HG03439 (cell line): ENCODE data around the gene ANTKMT.

ENCODE experiments used
- ATAC-seq: cut with Tn5 transposase; IDR thresholded peaks from one replicate; pipeline ENCODE4 v1.9.1; 2021; ENCODE audit warnings: mild to moderate bottlenecking, moderate library complexity; ENCODE audit not compliant: unreplicated experiment

ANTKMT gene

GRCh38 chr16:720990-721764, at the start of gene ANTKMT:
TSS of gene ANTKMT (plus strand) at chr16:721146. CDS start at chr16:721275, 129 bp downstream.
- peak; percentile 53 for ATAC-seq

- ATAC-seq: no peak
Measured at GRCh38 chr16:671353-672131, 49.4 kb upstream of the ANTKMT start.

- ATAC-seq: no peak
Measured at GRCh38 chr16:672371-672770, 48.6 kb upstream of the ANTKMT start.

GRCh38 chr16:672851-673250, 48.1 kb upstream of the ANTKMT start:
- no peak for ATAC-seq

- no peak for ATAC-seq
Measured at GRCh38 chr16:673399-673991, 47.5 kb upstream of the ANTKMT start.

- ATAC-seq: no peak
Measured at GRCh38 chr16:674214-674881, 46.6 kb upstream of the ANTKMT start.

- no peak for ATAC-seq
Measured at GRCh38 chr16:674968-675883, 45.7 kb upstream of the ANTKMT start, which contains the start of gene RHBDL1. TSS of gene RHBDL1 (plus strand) at chr16:675671. CDS start at chr16:675791, 120 bp downstream.

GRCh38 chr16:675884-676564, 44.9 kb upstream of the ANTKMT start:
- ATAC-seq: no peak

GRCh38 chr16:676565-676902, 44.4 kb upstream of the ANTKMT start:
- ATAC-seq: no peak

- no peak for ATAC-seq
Measured at GRCh38 chr16:676913-677312, 44.0 kb upstream of the ANTKMT start.

- ATAC-seq: no peak
Measured at GRCh38 chr16:677316-678190, 43.4 kb upstream of the ANTKMT start.

- ATAC-seq: no peak
Measured at GRCh38 chr16:678209-678857, 42.6 kb upstream of the ANTKMT start.

GRCh38 chr16:678858-679813, 41.8 kb upstream of the ANTKMT start:
- no peak for ATAC-seq

GRCh38 chr16:679814-680624, 40.9 kb upstream of the ANTKMT start, which contains the start of gene STUB1:
TSS of gene STUB1 (plus strand) at chr16:680410. CDS start at chr16:680526, 116 bp downstream.
- ATAC-seq: no peak

GRCh38 chr16:680625-680945, 40.4 kb upstream of the ANTKMT start:
- ATAC-seq: no peak
